T47D (cell line): ENCODE measurements around the gene KIAA0408.

Source experiments
- DNase-seq, 2 experiments: peaks; one replicate each; pipeline versions ENCODE4 v3.0.0 to v3.0.0-alpha.2; 2011 to 2012; ENCODE audit warnings: low read depth in 1 of 2, low spot score in 1 of 2
- JUND ChIP-seq: IDR thresholded peaks from 2 replicates; pipeline ENCODE4 v1.6.1; 2012; ENCODE audit warnings: low read depth
- in situ Hi-C: cut with HindIII; loops from 2 replicates; pipeline ENCODE4 v1.10.0; 2016; ENCODE audit warnings: low sequenced_read_pairs, low pct_unique_long_range_greater_than_20kb

The KIAA0408 gene

DNA sequence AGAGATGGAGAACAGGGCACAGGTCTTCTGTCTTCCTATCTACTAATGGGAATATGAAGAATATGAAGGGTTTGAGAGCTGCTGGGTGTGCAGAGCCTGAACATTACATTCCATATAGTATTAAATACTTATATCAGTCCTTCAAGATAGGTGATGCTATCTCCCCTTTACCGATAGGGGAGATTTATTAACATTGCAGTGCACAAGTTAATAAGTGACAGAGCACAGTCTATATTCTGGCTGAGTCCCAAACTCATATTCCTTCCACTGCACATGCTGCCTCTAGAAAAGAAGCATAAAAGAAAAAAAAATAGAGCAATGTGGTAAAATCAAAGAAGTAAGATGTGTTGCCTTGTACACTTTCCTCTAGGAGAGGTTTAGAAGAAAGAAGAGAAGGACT is 18.5 kb upstream of the KIAA0408 start:
- no peak for TF ChIP-seq JUND
- no peak for DNase-seq
- in situ Hi-C loops, result no loop called here

DNA sequence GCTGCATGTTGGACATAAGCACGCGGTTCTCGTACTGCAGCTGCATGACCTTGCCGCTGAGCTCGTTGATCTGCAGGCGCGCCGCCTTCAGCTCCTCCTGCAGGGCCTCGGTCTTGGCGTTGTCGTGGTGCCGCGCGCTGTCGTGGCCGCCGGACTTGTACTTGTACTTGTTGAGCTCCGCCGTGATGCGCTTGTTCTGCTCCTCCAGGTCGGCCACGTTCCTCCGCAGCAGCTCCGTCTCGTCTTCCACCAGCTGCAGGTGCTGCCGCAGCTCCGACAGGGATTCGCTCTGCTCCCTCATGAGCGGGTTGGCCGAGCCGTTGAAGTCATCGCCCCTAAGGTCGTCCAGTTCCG is 16.6 kb upstream of the KIAA0408 start:
- in situ Hi-C loops, result no loop called here
- TF ChIP-seq JUND, result no peak
- no peak for DNase-seq

DNA sequence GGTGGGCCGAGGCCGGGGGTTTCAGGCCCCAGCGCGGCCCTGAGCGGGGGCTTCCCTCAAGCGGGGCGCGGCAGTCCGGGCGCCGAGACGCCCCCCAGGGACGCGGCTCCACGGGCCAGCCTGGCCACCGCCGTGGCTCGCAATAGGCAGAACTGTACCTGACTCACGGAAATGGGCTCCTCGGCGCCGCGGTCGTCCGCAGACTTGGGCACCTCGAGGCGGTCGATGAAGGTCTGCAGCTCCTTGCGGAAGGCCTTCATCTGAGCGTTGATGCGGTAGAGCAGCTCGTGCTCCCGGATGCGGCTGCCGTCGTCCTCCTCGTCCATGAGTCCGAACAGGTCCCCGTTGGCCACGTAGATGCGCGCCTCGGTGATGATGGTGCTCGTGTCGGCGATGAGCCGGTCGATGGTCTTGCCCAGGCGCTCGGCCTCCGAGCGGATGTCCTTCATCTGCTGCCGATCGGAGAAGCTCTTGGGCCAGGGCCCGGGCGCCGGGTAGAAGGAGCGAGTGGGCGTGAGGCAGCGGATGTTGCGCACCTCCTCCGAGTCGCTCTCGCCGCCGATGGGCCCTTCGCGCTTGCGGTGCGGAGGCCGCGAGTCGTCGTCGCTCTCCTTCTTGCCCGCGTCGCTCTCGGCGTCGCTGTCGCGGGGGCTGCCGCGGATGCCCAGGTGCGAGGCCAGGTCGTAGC is 16.1 kb upstream of the KIAA0408 start:
- TF ChIP-seq JUND, result no peak
- in situ Hi-C loops, result no loop called here
- no peak for DNase-seq

DNA sequence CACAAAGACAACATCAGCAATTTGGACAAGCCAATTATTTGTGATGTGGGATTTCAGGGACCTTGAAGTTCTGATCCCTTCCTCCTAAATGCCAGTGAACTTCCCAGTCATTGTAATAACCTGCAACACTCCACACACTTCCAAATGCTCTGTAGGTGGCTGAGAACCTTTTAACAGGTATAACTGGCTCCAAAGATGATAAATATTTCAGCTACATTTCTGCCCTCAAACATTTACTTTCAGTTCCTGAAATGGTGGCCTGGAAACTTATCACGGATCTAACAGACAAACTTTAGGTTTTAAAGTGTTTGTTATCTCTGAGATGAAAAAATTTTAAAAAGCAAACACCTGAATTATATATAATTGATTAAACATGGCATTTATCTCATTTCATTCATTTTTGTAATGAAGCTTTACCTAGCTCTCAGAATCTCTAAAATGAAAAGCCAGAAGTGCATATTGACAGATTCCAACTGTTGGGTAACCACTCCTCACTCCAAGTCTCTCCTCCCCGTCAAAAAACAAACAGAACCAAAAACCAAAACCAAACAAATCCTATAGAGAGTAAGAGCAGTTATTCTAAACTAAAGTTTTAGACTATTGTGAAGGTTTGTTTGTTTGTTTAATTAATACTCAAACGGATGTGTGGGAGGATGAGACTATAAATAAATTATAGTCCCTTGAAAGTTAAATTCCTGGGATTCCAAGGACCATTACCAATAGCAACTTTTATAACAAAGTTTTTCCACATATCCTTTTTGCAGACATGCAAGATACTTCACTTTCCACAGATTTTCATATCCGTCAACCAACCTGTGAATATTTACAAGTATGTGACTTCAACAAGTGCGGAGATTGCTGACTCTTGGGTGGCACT is 12.4 kb upstream of the KIAA0408 start:
- TF ChIP-seq JUND, result no peak
- in situ Hi-C loops, result no loop called here
- DNase-seq, result peak in 1 of 2 experiments; percentile 53

DNA sequence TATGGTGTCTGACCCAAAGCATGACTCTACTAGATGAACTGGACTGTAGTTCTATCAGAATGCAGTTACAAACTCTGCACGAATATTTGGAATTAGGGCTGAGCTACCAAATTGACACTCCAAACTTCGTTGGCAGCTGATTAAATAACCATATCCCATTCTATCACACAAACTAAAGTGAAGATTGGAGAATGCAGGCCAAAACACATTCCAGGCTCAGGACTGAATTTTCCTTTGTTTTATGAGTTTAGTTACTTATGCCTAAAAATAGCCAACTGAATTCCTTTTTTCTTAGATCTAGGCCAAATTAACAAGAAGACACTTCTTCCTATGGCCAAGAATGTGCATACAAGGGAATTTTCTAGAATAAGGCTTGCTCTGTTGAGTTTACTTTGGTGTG is 9.7 kb upstream of the KIAA0408 start:
- no peak for TF ChIP-seq JUND
- in situ Hi-C loops, result no loop called here
- no peak for DNase-seq

DNA sequence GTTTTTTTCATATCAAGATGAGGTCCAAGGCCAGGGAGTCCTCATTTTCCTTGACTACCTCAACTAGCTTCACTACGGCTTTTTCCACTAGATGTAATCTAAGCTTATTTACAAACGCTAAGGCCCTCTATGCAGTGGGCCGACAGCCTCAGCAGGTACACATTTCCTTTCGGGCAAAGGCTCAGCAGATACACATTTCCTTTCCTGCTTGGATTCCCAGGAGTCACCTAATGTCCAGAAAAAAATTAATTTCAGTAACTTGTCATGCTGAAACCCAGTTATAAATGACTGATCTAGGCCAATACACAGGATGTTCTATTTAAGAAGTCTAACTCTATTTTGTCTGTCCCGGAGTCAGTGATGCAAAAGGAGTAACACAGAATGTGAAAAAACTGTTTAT is 7.2 kb upstream of the KIAA0408 start:
- no peak for DNase-seq
- in situ Hi-C loops, result no loop called here
- TF ChIP-seq JUND, result no peak

DNA sequence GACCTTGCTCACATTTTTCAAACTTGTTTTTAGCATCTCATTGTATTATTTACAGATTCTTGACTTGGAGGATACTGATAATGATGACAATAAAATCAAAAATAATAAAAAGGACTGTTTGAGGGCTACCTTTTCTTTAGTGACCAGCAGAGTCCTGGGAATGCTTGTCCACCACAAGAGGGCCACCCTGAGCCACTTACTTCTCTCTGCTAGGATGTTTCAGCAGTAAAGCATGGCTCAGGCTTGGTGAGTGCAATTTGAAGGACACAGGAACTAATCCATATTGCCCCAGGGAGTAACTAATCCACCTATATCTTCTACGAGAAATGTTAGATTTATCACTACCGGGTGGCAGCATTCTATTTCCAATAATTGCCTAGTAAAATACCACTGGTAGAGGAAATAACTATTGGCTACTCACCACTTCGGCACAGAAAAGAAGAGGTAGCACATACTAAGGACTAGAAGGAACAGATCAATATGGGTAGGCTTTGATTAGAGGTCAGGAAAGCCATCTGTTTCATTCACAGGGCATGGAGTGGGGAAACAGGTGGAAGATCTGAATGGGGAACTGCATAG is 5.8 kb upstream of the KIAA0408 start:
- TF ChIP-seq JUND, result no peak
- in situ Hi-C loops, result no loop called here
- DNase-seq, result peak in 1 of 2 experiments; percentile 68

DNA sequence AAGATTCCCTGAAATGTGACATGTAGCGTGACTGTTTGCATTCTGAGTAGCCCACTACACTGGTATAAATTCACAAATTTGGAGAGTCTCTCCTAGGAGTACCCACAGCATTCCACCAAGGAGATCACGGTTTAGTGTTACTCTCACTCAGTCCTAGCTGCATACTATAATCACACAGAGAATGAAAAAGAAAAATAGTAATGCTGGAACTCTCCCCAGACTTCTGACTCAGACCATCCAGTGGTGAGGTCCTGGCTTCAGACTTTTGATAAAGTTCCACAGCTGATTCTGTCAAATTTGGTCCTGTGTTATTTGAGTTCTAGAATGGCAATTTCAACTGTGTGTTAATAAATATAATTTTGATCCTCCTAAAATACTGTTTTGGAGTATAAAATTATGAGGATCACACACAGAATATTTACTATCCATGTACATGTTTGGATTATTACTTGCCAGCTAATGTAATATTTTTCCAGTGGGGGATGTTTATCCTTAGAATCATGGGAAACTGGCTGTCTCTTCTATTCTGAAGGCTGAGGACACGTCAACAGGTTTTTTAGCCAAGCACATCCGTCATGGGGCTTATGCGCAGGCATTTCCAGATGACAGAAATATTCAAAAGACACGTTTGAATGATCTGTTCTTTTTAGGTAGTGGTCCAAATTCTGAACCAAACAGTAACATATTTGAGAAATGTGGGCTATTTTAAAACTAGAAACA is 5.1 kb upstream of the KIAA0408 start:
- in situ Hi-C loops, result no loop called here
- TF ChIP-seq JUND, result no peak
- no peak for DNase-seq

DNA sequence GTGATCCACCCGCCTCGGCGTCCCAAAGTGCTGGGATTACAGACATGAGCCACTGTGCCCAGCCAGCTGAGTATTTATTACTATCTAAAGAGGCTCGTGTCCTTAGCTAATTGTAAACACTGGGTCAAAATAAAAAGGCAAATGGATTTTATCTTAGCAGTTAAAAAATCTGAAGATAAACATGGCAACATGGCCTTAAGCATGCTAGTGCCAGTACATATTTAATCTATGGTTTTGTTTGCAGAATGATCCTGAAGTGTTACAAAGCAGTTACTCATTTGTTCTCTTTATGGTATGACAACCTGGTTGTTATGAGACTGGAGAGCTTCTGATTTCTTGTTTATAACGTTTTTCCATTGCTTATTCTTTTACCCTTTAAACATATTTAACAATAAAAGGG is 3.9 kb upstream of the KIAA0408 start:
- TF ChIP-seq JUND, result peak; percentile 61; the same call in 1 of the 2 replicates
- in situ Hi-C loops, result no loop called here
- peak in 1 of 2 experiments; percentile 70 for DNase-seq

DNA sequence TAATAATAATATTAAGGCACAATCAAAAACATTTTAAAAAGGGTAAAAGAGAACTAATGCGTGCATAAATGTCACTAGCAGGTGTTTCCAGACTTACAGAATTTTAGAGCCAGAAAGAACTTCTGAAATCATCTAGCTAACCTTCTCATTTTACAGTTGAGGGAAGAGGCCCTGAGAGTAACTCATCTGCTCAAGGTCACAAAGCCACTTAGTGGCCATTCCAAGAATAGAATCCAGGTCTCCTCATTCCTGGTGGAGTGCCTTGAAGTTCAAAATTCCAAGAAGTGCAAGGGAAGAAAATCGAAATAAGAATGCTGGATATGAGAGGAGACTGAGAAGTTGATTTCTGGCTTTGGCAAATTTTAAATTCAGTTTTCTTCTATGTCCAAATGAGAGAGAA is 3.2 kb upstream of the KIAA0408 start:
- DNase-seq, result peak in 1 of 2 experiments; percentile 47
- in situ Hi-C loops, result no loop called here
- TF ChIP-seq JUND, result no peak

DNA sequence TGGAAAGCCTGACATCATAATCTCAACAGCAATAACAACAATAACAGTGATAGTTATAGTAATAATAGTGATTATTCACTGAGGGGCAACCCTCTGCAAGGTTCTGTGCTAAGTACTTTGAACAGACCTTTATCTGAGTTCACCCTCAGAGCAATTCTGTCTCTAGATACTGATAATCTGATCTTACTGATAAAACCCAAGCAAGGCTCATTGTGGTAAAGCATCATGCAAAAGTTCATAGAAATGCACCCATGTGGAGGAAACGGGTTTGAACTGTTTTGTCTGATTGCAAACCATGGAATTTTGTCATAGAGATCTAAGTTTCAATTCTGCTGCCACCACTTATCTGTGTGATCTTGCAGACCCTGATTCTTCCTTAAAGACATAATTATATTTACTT is 1.3 kb upstream of the KIAA0408 start:
- in situ Hi-C loops, result no loop called here
- no peak for TF ChIP-seq JUND
- no peak for DNase-seq

DNA sequence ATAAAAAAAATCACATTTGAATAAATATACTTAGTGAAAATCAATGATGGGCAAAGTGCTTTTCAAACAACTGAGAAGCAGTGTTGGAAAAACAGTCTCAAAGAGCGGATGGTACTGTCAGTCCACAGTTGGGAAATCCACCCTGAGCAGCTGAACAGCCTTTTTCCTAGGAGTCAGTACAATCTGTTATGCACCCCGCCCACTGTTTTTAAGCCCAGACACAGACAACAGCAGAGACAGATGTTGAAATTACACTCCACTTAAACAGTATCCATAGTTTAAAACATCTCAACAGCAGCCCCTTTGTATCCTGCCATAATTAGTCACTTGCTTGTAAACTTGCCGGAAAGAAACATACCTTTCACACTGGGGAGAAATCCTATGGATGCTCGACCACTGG is 372 bp downstream of the KIAA0408 start:
- no peak for DNase-seq
- in situ Hi-C loops, result no loop called here
- no peak for TF ChIP-seq JUND

DNA sequence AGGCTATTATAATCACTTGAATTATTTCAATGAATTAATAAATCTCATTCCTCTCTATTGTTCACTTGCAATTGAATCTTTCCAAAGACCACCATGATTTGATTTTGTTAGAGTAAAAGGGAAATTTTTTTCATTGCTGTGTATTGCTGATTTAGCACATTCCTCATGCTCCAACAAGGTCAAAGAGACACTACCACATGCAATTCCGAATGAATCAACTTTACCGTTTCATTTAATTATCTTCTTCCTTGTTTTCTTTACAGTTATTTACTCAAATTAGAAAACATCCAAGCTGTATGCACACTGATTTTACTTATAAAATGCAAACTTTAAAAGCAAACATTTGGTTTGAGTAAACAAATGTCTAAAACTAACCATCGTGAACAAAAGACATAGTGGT is 967 bp downstream of the KIAA0408 start:
- no peak for TF ChIP-seq JUND
- DNase-seq, result peak in 1 of 2 experiments; percentile 20
- in situ Hi-C loops, result no loop called here
